Measurements from ENCODE around the gene EFHD2. TPM values are rescaled to one million over a fixed set of nuclear protein-coding genes. Genes with fewer than 3 reads are reported as not detected.

The EFHD2 gene
- total RNA-seq, 4 donors from 2014 or later = 88.0 to 188 (median 174) TPM

DNA sequence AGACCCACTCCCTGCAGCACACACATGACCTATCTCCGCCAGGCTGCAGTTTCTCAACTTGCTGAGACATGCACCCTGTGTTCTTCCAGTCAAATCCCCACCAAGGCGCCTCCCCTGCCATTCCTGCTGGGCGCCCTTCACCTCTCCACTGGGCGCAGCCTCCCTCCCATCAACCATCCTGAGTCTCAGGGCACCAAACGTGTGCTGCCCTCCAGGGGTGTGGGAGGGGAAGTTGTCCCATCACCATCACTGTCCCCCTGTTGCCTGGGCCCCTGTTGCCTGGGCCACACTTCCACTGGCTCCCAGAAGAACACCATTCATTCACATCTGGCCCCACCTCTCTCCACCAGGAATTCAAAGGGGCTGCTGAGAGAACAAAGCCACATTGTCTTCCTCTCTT is 44.9 kb upstream of the EFHD2 start:
- in situ Hi-C loops (cut with MboI; ENCODE audit: low pct_ligation_motif_present in 1 of 4, low pct_unique_long_range_greater_than_20kb in 1 of 4, low sequenced_read_pairs in 3 of 4) = no loop called here
- Histone ChIP-seq H3K36me3 (no peaks in the 10 kb centered on the region), H3K27me3 (no peaks in the 10 kb centered on the region), H3K27ac (no peak overlapping the region), H3K4me3 (no peak overlapping the region), H3K4me1 (peaks cover 0 to 6% (median 3%) of the 10 kb centered on the region in 4 donors), H3K9me3 (no peaks in the 10 kb centered on the region)
- no peak for DNase-seq
- no peak for TF ChIP-seq POLR2A (IDR thresholded peaks at IDR 0.05)
- TF ChIP-seq EP300 (IDR thresholded peaks at IDR 0.05; ENCODE audit: low read depth) = no peak
- TF ChIP-seq POLR2AphosphoS5 (IDR thresholded peaks at IDR 0.05) = no peak
- TF ChIP-seq CTCF (IDR thresholded peaks at IDR 0.05) = no peak
- intact Hi-C loops (cut with DNase I; ENCODE audit: low total_unique reads) = no loop called here
- whole genome bisulfite sequencing, 2 donors (ENCODE audit: low coverage in 1 of 2) = 67 to 81% methylated on average over 1 to 5 of the region's 5 CpGs

DNA sequence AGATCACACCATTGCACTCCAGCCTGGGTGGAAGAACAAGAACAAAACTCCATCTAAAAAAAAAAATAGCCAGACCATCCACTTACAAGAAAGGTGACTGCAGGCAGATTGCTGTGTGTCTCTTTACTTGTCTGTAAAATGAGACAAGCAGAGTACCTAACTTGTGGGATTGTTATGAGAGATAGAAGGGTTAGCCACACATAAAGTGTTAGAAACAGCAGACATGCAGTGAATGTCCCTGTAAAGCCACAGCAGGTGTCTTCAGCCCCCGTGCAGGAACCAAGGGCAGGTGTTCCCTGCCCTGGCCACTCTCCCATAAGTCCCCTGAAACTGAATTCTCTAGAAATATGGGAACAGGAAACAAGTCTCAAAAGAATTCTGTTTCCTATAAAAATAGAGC is 40.8 kb upstream of the EFHD2 start:
- no peak overlapping the region for H3K4me3 ChIP-seq
- no peak for TF ChIP-seq POLR2AphosphoS5 (IDR thresholded peaks at IDR 0.05)
- no peak for TF ChIP-seq CTCF (IDR thresholded peaks at IDR 0.05)
- no peak for TF ChIP-seq POLR2A (IDR thresholded peaks at IDR 0.05)
- no peak for TF ChIP-seq EP300 (IDR thresholded peaks at IDR 0.05; ENCODE audit: low read depth)
- H3K9me3 ChIP-seq = no peaks in the 10 kb centered on the region
- intact Hi-C loops (cut with DNase I; ENCODE audit: low total_unique reads) (no loop called here), in situ Hi-C loops (cut with MboI; ENCODE audit: low pct_ligation_motif_present in 1 of 4, low pct_unique_long_range_greater_than_20kb in 1 of 4, low sequenced_read_pairs in 3 of 4) (no loop called here)
- H3K27me3 ChIP-seq = no peaks in the 10 kb centered on the region
- WGBS, 2 donors (ENCODE audit: low coverage in 1 of 2) = 60% methylated on average over 1 of the region's 1 CpG; no CpG with 5 or more reads in 1 of the 2 donors
- no peak for DNase-seq
- H3K36me3 ChIP-seq = no peaks in the 10 kb centered on the region
- peaks cover 10 to 23% (median 17%) of the 10 kb centered on the region in 4 donors for H3K4me1 ChIP-seq
- no peak overlapping the region for H3K27ac ChIP-seq

DNA sequence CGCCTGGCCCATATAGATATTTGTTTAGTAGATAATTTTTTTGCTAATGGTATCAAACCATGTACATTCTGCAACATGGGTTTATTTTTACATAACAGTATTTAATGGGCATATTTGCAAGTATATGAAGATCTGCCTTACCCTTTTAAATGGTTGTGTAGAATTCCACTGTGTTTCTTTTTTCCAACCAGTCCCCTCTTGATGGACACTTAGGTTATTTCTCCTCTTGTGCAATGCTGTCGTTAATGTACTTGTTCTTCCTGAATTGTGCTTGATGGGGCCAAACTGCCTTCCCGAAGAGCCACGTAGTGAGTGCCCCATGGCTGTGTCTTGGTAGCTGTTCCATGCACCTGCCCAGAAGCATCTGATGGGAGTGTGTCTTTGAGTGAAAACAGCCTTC is 39.4 kb upstream of the EFHD2 start:
- H3K4me3 ChIP-seq = no peak overlapping the region
- no peaks in the 10 kb centered on the region for H3K36me3 ChIP-seq
- H3K4me1 ChIP-seq = peaks cover 10 to 23% (median 17%) of the 10 kb centered on the region in 4 donors
- 86 to 95% methylated on average over 2 to 4 of the region's 4 CpGs for WGBS, 2 donors (ENCODE audit: low coverage in 1 of 2)
- no peaks in the 10 kb centered on the region for H3K9me3 ChIP-seq
- intact Hi-C loops (cut with DNase I; ENCODE audit: low total_unique reads) = no loop called here
- DNase-seq = no peak
- peak overlapping the region in 2 of 4 donors; percentile 46 to 58 for H3K27ac ChIP-seq
- in situ Hi-C loops (cut with MboI; ENCODE audit: low pct_ligation_motif_present in 1 of 4, low pct_unique_long_range_greater_than_20kb in 1 of 4, low sequenced_read_pairs in 3 of 4) = no loop called here
- no peaks in the 10 kb centered on the region for H3K27me3 ChIP-seq
- TF ChIP-seq EP300 (IDR thresholded peaks at IDR 0.05; ENCODE audit: low read depth) = no peak
- TF ChIP-seq POLR2AphosphoS5 (IDR thresholded peaks at IDR 0.05) = no peak

DNA sequence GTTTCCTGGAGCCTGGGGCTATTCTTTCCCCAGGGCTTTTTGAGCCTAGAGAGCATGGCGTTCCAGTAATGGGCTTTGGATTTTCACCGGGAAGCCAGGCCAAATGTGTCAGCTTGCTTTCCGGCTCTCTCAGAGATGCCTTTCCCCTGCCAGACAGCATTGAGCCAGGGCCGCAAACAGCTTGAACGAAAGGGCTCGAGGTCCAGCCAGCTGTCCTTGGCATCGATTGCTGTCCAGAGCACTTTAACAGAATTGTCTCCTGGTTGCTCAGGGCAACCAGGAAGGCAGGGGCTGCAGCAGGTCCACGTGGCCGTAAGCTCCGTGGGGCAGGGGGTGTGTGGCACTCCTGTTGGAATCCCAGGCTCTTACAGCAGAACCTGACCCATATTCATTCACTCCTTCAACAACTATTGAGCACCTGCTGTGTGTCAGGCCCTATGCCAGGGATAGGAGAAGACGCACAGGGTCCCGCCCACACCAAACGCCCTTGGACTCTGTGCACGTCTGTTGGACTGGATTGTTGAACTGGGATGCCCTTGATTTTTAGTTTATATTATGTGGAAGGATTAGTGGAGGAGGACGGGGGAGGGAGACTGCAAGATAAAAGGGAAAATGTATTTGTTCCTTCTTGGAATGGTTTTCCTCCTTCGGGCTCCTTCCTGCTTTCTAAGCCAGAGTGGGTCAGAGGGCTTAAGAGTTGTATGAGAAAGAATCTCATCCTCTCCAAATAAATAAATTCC is 38.7 kb upstream of the EFHD2 start:
- TF ChIP-seq CTCF (IDR thresholded peaks at IDR 0.05) (no peak), POLR2AphosphoS5 (IDR thresholded peaks at IDR 0.05) (peak in 1 of 3 donors; percentile 28)
- peak; percentile 36 for DNase-seq
- intact Hi-C loops (cut with DNase I; ENCODE audit: low total_unique reads) = no loop called here

More for the DNA sequence above, 38.7 kb upstream of the EFHD2 start:
- no peak overlapping the region for H3K4me3 ChIP-seq
- no peaks in the 10 kb centered on the region for H3K36me3 ChIP-seq
- WGBS, 2 donors (ENCODE audit: low coverage in 1 of 2) = 44% methylated on average over 15 of the region's 16 CpGs; no CpG with 5 or more reads in 1 of the 2 donors
- no peaks in the 10 kb centered on the region for H3K9me3 ChIP-seq
- in situ Hi-C loops (cut with MboI; ENCODE audit: low pct_ligation_motif_present in 1 of 4, low pct_unique_long_range_greater_than_20kb in 1 of 4, low sequenced_read_pairs in 3 of 4) = no loop called here
- peak overlapping the region; percentile 14 to 58 (median 42) for H3K27ac ChIP-seq
- peaks cover 10 to 23% (median 17%) of the 10 kb centered on the region in 4 donors for H3K4me1 ChIP-seq
- H3K27me3 ChIP-seq = no peaks in the 10 kb centered on the region

Data from transverse colon (tissue), 4 donors.